GM18861 (cell line): ENCODE results near the gene TTLL1.

Experiments
- ATAC-seq: cut with Tn5 transposase; IDR thresholded peaks from one replicate; pipeline ENCODE4 v1.9.1; 2021; ENCODE audit not compliant: unreplicated experiment

Gene TTLL1

GRCh38 chr22:43014869-43015676, 74.1 kb downstream of the TTLL1 start, which contains the start of gene PACSIN2:
TSS of gene PACSIN2 (minus strand) at chr22:43015149. CDS start at chr22:42912080, 103,069 bp downstream.
- peak; percentile 79 for ATAC-seq

GRCh38 chr22:43014316-43014868, 74.8 kb downstream of the TTLL1 start:
- peak; percentile 9 for ATAC-seq

- no peak for ATAC-seq
Observed at GRCh38 chr22:43013355-43014315, 75.6 kb downstream of the TTLL1 start.

GRCh38 chr22:43012390-43012789, 76.8 kb downstream of the TTLL1 start:
- no peak for ATAC-seq

GRCh38 chr22:43011079-43011478, 78.1 kb downstream of the TTLL1 start:
- ATAC-seq: no peak

- ATAC-seq: no peak
Observed at GRCh38 chr22:43009444-43009843, 79.7 kb downstream of the TTLL1 start.

GRCh38 chr22:43008921-43009320, 80.3 kb downstream of the TTLL1 start:
- ATAC-seq: no peak

- ATAC-seq: no peak
Observed at GRCh38 chr22:43008509-43008908, 80.7 kb downstream of the TTLL1 start.

GRCh38 chr22:43007519-43008102, 81.6 kb downstream of the TTLL1 start:
- no peak for ATAC-seq

- no peak for ATAC-seq
Observed at GRCh38 chr22:43006753-43007152, 82.4 kb downstream of the TTLL1 start.

- ATAC-seq: no peak
Observed at GRCh38 chr22:43006016-43006505, 83.1 kb downstream of the TTLL1 start.

GRCh38 chr22:43005106-43005505, 84.1 kb downstream of the TTLL1 start:
- ATAC-seq: no peak

- ATAC-seq: peak; percentile 45
Observed at GRCh38 chr22:43004362-43005035, 84.7 kb downstream of the TTLL1 start.

GRCh38 chr22:43002202-43002586, 87.0 kb downstream of the TTLL1 start:
- no peak for ATAC-seq

GRCh38 chr22:43001271-43002201, 87.7 kb downstream of the TTLL1 start:
- ATAC-seq: no peak

- ATAC-seq: no peak
Observed at GRCh38 chr22:43000441-43001175, 88.6 kb downstream of the TTLL1 start.

- no peak for ATAC-seq
Observed at GRCh38 chr22:42997582-42998090, 91.6 kb downstream of the TTLL1 start.

GRCh38 chr22:42996646-42997365, 92.4 kb downstream of the TTLL1 start:
- no peak for ATAC-seq
